Astrocyte (in vitro differentiated cells and primary cell): ENCODE measurements around the gene HS6ST1. TPM values are rescaled to one million over a fixed set of nuclear protein-coding genes. Genes with fewer than 3 reads are reported as not detected.

Experiments used
- DNase-seq: peaks from one replicate; pipeline ENCODE4 v3.0.0-alpha.2; 2010; ENCODE audit warnings: low read depth
- FAIRE-seq: peaks from 2 replicates; lab custom pipeline; 2011; peaks lifted over from hg19 to GRCh38; lab: Jason Lieb, UNC
- H2AFZ ChIP-seq: 2 replicates; pipeline ENCODE4 v1.6.0; 2012; ENCODE audit warnings: low read depth, low read length, inconsistent platforms
- H3K27ac ChIP-seq: 2 replicates; pipeline ENCODE4 v1.5.1; 2011; ENCODE audit warnings: low read depth, low read length, inconsistent platforms
- H3K27me3 ChIP-seq: 2 replicates; pipeline ENCODE4 v1.6.0; 2011; ENCODE audit warnings: low read length, inconsistent platforms; ENCODE audit not compliant: insufficient read depth
- H3K36me3 ChIP-seq: 2 replicates; pipeline ENCODE4 v1.5.1; 2011; ENCODE audit warnings: low read length, inconsistent platforms; ENCODE audit not compliant: insufficient read depth
- H3K4me1 ChIP-seq: 2 replicates; pipeline ENCODE4 v1.5.1; 2011; ENCODE audit warnings: low read length, inconsistent platforms; ENCODE audit not compliant: insufficient read depth
- H3K4me2 ChIP-seq: 2 replicates; pipeline ENCODE4 v1.6.0; 2012; ENCODE audit warnings: low read length, inconsistent platforms
- H3K4me3 ChIP-seq: 2 replicates; pipeline ENCODE4 v1.5.1; 2011; ENCODE audit warnings: low read depth, mild to moderate bottlenecking, low read length, inconsistent platforms; ENCODE audit not compliant: insufficient read depth
- H3K79me2 ChIP-seq: 2 replicates; pipeline ENCODE4 v1.6.0; 2012; ENCODE audit warnings: mild to moderate bottlenecking, low read length, inconsistent platforms; ENCODE audit not compliant: insufficient read depth
- H3K9ac ChIP-seq: 2 replicates; pipeline ENCODE4 v1.6.0; 2012; ENCODE audit warnings: mild to moderate bottlenecking, low read length, inconsistent platforms
- H3K9me3 ChIP-seq: 2 replicates; pipeline ENCODE4 v1.5.1; 2012; ENCODE audit warnings: low read depth, mild to moderate bottlenecking, low read length, inconsistent platforms; ENCODE audit not compliant: insufficient read depth
- H4K20me1 ChIP-seq: 2 replicates; pipeline ENCODE4 v1.6.0; 2012; ENCODE audit warnings: low read length, inconsistent platforms; ENCODE audit not compliant: insufficient read depth
- H3K27ac Mint-ChIP-seq: one replicate; pipeline ENCODE4 v1.8.0; 2021; ENCODE audit warnings: mild to moderate bottlenecking, mixed read lengths; ENCODE audit not compliant: unreplicated experiment
- H3K27me3 Mint-ChIP-seq: one replicate; pipeline ENCODE4 v1.8.0; 2021; ENCODE audit warnings: low read depth, mixed read lengths; ENCODE audit not compliant: unreplicated experiment
- H3K36me3 Mint-ChIP-seq: one replicate; pipeline ENCODE4 v1.8.0; 2021; ENCODE audit warnings: low read depth, mixed read lengths; ENCODE audit not compliant: unreplicated experiment
- H3K4me1 Mint-ChIP-seq: one replicate; pipeline ENCODE4 v1.8.0; 2021; ENCODE audit warnings: low read depth, mixed read lengths; ENCODE audit not compliant: unreplicated experiment
- H3K4me3 Mint-ChIP-seq: one replicate; pipeline ENCODE4 v1.8.0; 2021; ENCODE audit warnings: mild to moderate bottlenecking, moderate library complexity, mixed read lengths; ENCODE audit not compliant: unreplicated experiment
- H3K9me3 Mint-ChIP-seq: one replicate; pipeline ENCODE4 v1.8.0; 2021; ENCODE audit warnings: mild to moderate bottlenecking, mixed read lengths; ENCODE audit not compliant: unreplicated experiment
- CTCF ChIP-seq: IDR thresholded peaks from 2 replicates; pipeline ENCODE4 v1.5.1; 2011; ENCODE audit warnings: low read depth, mild to moderate bottlenecking, inconsistent platforms, low read length, moderate library complexity; ENCODE audit not compliant: insufficient read depth
- EZH2 ChIP-seq: IDR thresholded peaks from 2 replicates; pipeline ENCODE4 v1.6.1; 2012; ENCODE audit warnings: mild to moderate bottlenecking, low read length, inconsistent platforms; ENCODE audit not compliant: insufficient read depth
- total RNA-seq: library from RNA; stranded (reverse); gene quantifications from 2 replicates; pipeline ENCODE4 v1.2.1, GENCODE V29; 2021

HS6ST1 gene
- total RNA-seq, 1 donor from 2014 or later: 20.5 TPM

DNA sequence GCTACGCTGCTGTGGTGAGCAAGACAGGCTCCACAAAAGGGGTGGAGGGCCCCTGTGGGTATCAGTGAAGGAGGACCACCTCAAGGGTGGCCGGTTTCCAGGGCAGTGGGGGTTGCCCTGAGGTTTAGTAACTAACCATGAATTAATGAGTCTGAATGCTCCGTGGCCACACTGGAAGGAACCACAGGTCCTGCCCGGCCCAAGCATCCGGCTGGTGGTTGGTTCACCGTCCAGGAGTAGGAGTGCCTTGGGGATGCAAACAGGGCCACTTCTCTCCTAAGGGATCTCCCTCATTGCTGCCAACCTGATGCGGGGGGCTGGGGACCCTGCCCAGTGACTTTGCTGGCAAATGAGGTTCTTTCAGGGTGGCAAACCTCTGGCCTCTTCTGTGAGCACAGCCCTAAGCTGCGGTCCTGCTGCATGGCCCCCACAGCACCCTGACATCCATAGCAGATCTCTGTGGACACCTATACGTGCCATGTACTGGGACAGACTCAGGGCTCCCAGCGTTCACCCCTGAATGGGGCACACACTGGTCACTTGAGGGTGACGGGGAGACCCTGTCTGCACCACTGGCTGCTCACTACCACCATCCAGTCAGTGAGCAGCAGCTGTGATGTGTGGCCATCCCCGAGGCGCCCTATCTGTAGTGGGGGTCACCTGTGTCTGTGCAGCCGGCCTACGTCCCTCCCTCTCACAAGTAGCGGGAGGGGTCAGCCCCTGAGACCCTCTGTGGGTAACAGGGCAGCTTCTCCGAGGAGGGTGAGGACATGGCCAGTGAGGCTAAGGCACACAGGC, 41.6 kb downstream of the HS6ST1 start:
- no peak overlapping the region for H3K4me2 ChIP-seq
- peaks cover 60% of the 10 kb centered on the region for H4K20me1 ChIP-seq
- H3K4me1 ChIP-seq: no peaks in the 10 kb centered on the region
- Mint-ChIP-seq H3K4me3 (no peak overlapping the region), H3K27ac (no peak overlapping the region), H3K36me3 (peaks cover 12% of the 10 kb centered on the region), H3K4me1 (peaks cover 8% of the 10 kb centered on the region), H3K27me3 (no peaks in the 10 kb centered on the region), H3K9me3 (peaks cover 6% of the 10 kb centered on the region)
- DNase-seq: peak; percentile 70
- no peaks in the 10 kb centered on the region for H3K27me3 ChIP-seq
- H3K9ac ChIP-seq: no peak overlapping the region
- no peaks in the 10 kb centered on the region for H3K9me3 ChIP-seq
- no peak overlapping the region for H2AFZ ChIP-seq
- peaks cover under 1% of the 10 kb centered on the region for H3K79me2 ChIP-seq
- H3K36me3 ChIP-seq: no peaks in the 10 kb centered on the region
- TF ChIP-seq CTCF: no peak
- no peak for TF ChIP-seq EZH2
- no peak for FAIRE-seq
- H3K27ac ChIP-seq: no peak overlapping the region
- H3K4me3 ChIP-seq: no peak overlapping the region

- TF ChIP-seq CTCF (no peak), EZH2 (no peak)
- Histone ChIP-seq H3K79me2 (no peaks in the 10 kb centered on the region), H3K4me3 (no peak overlapping the region), H3K27me3 (no peaks in the 10 kb centered on the region), H3K9me3 (no peaks in the 10 kb centered on the region), H2AFZ (no peak overlapping the region), H3K4me2 (no peak overlapping the region), H3K27ac (no peak overlapping the region), H4K20me1 (peaks cover 60% of the 10 kb centered on the region), H3K4me1 (no peaks in the 10 kb centered on the region), H3K9ac (no peak overlapping the region), H3K36me3 (no peaks in the 10 kb centered on the region)
- Mint-ChIP-seq H3K27me3 (no peaks in the 10 kb centered on the region), H3K27ac (no peak overlapping the region), H3K4me3 (no peak overlapping the region), H3K9me3 (peaks cover 6% of the 10 kb centered on the region), H3K36me3 (peaks cover 9% of the 10 kb centered on the region), H3K4me1 (peaks cover 8% of the 10 kb centered on the region)
- no peak for DNase-seq
- FAIRE-seq: no peak
Observed at GRCh38 chr2:128275498-128276045, 43.1 kb downstream of the HS6ST1 start.

- Histone ChIP-seq H3K4me1 (no peaks in the 10 kb centered on the region), H3K9ac (no peak overlapping the region), H4K20me1 (peaks cover 55% of the 10 kb centered on the region), H3K79me2 (peaks cover 5% of the 10 kb centered on the region), H3K4me3 (no peak overlapping the region), H3K4me2 (no peak overlapping the region), H2AFZ (no peak overlapping the region), H3K9me3 (no peaks in the 10 kb centered on the region), H3K27ac (no peak overlapping the region), H3K27me3 (no peaks in the 10 kb centered on the region), H3K36me3 (no peaks in the 10 kb centered on the region)
- Mint-ChIP-seq H3K4me3 (no peak overlapping the region), H3K4me1 (peaks cover 8% of the 10 kb centered on the region), H3K36me3 (peaks cover 9% of the 10 kb centered on the region), H3K9me3 (peaks cover 6% of the 10 kb centered on the region), H3K27ac (no peak overlapping the region), H3K27me3 (no peaks in the 10 kb centered on the region)
- FAIRE-seq: no peak
- no peak for DNase-seq
- no peak for TF ChIP-seq CTCF
- TF ChIP-seq EZH2: no peak
Observed at GRCh38 chr2:128274218-128274617, 44.5 kb downstream of the HS6ST1 start.
